22Rv1 (cell line): ENCODE measurements around the gene RNASE9.

Source experiments
- CTCF ChIP-seq: fragments of 450-650 bp; IDR thresholded peaks from 2 replicates; pipeline ENCODE4 v1.5.1; 2017; ENCODE audit warnings: mild to moderate bottlenecking
- ZFX ChIP-seq: fragments of 450-650 bp; IDR thresholded peaks from 2 replicates; pipeline ENCODE4 v1.6.1; 2017; ENCODE audit warnings: antibody characterized with exemption, borderline replicate concordance

- TF ChIP-seq CTCF = no peak
- TF ChIP-seq ZFX = no peak
These were observed 46.8 kb upstream of the RNASE9 start for GRCh38 chr14:20607617-20608016.
